ENCODE results near the gene KAT2A.

DNA sequence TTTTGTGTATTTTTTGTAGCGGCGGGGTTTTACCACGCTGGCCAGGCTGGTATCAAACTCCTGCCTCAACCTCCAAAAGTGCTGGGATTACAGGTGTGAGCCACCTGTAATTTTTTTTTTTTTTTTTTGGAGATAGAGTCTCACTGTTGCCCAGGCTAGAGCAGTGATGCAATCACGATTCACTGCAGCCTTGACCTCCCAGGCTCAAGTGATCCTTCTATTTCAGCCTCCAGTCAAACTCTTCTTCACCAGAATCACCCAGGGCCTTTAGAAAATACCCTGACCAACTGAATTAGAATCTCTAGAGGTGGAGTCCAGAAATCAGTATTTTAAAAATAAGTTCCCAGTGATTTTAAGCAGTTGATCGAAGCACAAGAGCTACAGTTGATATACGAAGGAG lies 14.0 kb upstream of the KAT2A start:
- TF ChIP-seq, protein P1, sequence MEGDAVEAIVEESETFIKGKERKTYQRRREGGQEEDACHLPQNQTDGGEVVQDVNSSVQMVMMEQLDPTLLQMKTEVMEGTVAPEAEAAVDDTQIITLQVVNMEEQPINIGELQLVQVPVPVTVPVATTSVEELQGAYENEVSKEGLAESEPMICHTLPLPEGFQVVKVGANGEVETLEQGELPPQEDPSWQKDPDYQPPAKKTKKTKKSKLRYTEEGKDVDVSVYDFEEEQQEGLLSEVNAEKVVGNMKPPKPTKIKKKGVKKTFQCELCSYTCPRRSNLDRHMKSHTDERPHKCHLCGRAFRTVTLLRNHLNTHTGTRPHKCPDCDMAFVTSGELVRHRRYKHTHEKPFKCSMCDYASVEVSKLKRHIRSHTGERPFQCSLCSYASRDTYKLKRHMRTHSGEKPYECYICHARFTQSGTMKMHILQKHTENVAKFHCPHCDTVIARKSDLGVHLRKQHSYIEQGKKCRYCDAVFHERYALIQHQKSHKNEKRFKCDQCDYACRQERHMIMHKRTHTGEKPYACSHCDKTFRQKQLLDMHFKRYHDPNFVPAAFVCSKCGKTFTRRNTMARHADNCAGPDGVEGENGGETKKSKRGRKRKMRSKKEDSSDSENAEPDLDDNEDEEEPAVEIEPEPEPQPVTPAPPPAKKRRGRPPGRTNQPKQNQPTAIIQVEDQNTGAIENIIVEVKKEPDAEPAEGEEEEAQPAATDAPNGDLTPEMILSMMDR (IDR thresholded peaks at IDR 0.05): no peak
- TF ChIP-seq EP300 (IDR thresholded peaks at IDR 0.05) (no peak), POLR2A (IDR thresholded peaks at IDR 0.05) (no peak)
